H9 (cell line): ENCODE data around the gene OSBPL10. TPM values are rescaled to one million over a fixed set of nuclear protein-coding genes. Genes with fewer than 3 reads are reported as not detected.
"Not testable (repeated sequence)": the region's sequence is repeated elsewhere in the genome, so short reads cannot be mapped to it uniquely, and the experiment has no call there.

ENCODE experiments used
- DNase-seq: peaks from one replicate; pipeline ENCODE4 v3.0.0-alpha.2; 2017
- H2AFZ ChIP-seq: one replicate; pipeline ENCODE4 v1.6.1; 2013; ENCODE audit warnings: mild to moderate bottlenecking, low read length, control low read depth, moderate library complexity
- H2AK5ac ChIP-seq: 2 replicates; pipeline ENCODE4 v1.6.1; 2013; ENCODE audit warnings: low read length, control low read depth, mixed read lengths; ENCODE audit not compliant: insufficient read length
- H2BK120ac ChIP-seq: one replicate; pipeline ENCODE4 v1.6.1; 2013; ENCODE audit warnings: low read depth, mild to moderate bottlenecking, low read length, control low read depth, inconsistent platforms; ENCODE audit not compliant: poor library complexity, severe bottlenecking
- H2BK12ac ChIP-seq: 2 replicates; pipeline ENCODE4 v1.6.1; 2013; ENCODE audit warnings: low read length, control low read depth, mixed read lengths, low read depth; ENCODE audit not compliant: insufficient read length
- H2BK15ac ChIP-seq: 2 replicates; pipeline ENCODE4 v1.6.1; 2013; ENCODE audit warnings: low read depth, low read length, control low read depth
- H2BK20ac ChIP-seq: one replicate; pipeline ENCODE4 v1.6.1; 2013; ENCODE audit warnings: low read depth, mild to moderate bottlenecking, low read length, control low read depth, inconsistent platforms; ENCODE audit not compliant: poor library complexity, severe bottlenecking
- H2BK5ac ChIP-seq: 2 replicates; pipeline ENCODE4 v1.6.1; 2013; ENCODE audit warnings: low read length, control low read depth, mixed read lengths; ENCODE audit not compliant: insufficient read length
- H3K14ac ChIP-seq: 2 replicates; pipeline ENCODE4 v1.6.1; 2013; ENCODE audit warnings: low read length, control low read depth; ENCODE audit not compliant: insufficient read depth
- H3K18ac ChIP-seq: 2 replicates; pipeline ENCODE4 v1.6.1; 2013; ENCODE audit warnings: low read depth, mild to moderate bottlenecking, mixed read lengths, low read length, control low read depth; ENCODE audit not compliant: insufficient read length
- H3K23ac ChIP-seq: 2 replicates; pipeline ENCODE4 v1.6.1; 2013; ENCODE audit warnings: low read length, control low read depth, mixed read lengths, low read depth; ENCODE audit not compliant: insufficient read length
- H3K23me2 ChIP-seq: 2 replicates; pipeline ENCODE4 v1.6.1; 2013; ENCODE audit warnings: low read depth, mild to moderate bottlenecking, mixed read lengths, low read length, control low read depth; ENCODE audit not compliant: insufficient read length, poor library complexity, severe bottlenecking
- H3K27ac ChIP-seq: 2 replicates; pipeline ENCODE4 v1.5.1; 2013; ENCODE audit warnings: low read length, control low read depth, mixed read lengths, low read depth; ENCODE audit not compliant: insufficient read length
- H3K27me3 ChIP-seq: 2 replicates; pipeline ENCODE4 v1.6.1; 2013; ENCODE audit warnings: low read length, control low read depth, inconsistent platforms; ENCODE audit not compliant: insufficient read depth
- H3K4ac ChIP-seq: 2 replicates; pipeline ENCODE4 v1.6.1; 2013; ENCODE audit warnings: low read depth, mild to moderate bottlenecking, control low read depth, inconsistent platforms, low read length, moderate library complexity
- H3K4me1 ChIP-seq: 2 replicates; pipeline ENCODE4 v1.6.1; 2013; ENCODE audit warnings: low read length, control low read depth, inconsistent platforms; ENCODE audit not compliant: insufficient read depth
- H3K4me2 ChIP-seq: 2 replicates; pipeline ENCODE4 v1.6.1; 2013; ENCODE audit warnings: low read length, control low read depth, mixed read lengths; ENCODE audit not compliant: insufficient read length, insufficient read depth
- H3K56ac ChIP-seq: 2 replicates; pipeline ENCODE4 v1.6.1; 2013; ENCODE audit warnings: low read depth, mild to moderate bottlenecking, mixed read lengths, low read length, control low read depth; ENCODE audit not compliant: insufficient read length
- H3K79me1 ChIP-seq: 2 replicates; pipeline ENCODE4 v1.6.1; 2013; ENCODE audit warnings: low read depth, mild to moderate bottlenecking, moderate library complexity, low read length, control low read depth, inconsistent platforms; ENCODE audit not compliant: insufficient read depth, poor library complexity, severe bottlenecking
- H3K79me2 ChIP-seq: 2 replicates; pipeline ENCODE4 v1.6.1; 2013; ENCODE audit warnings: low read length, control low read depth, inconsistent platforms; ENCODE audit not compliant: insufficient read depth
- H3K9ac ChIP-seq: 2 replicates; pipeline ENCODE4 v1.6.1; 2013; ENCODE audit warnings: low read length, control low read depth, mixed read lengths; ENCODE audit not compliant: insufficient read length; ENCODE audit errors: extremely low read depth
- H3K9me3 ChIP-seq: one replicate; pipeline ENCODE4 v1.6.1; 2013; ENCODE audit warnings: low read depth, low read length, inconsistent platforms; ENCODE audit not compliant: control insufficient read depth
- H3T11ph ChIP-seq: one replicate; pipeline ENCODE4 v1.6.1; 2013; ENCODE audit warnings: mild to moderate bottlenecking, low read length, control low read depth, inconsistent platforms
- H4K20me1 ChIP-seq: one replicate; pipeline ENCODE4 v1.6.1; 2013; ENCODE audit not compliant: control insufficient read depth, insufficient read length, insufficient read depth
- H4K5ac ChIP-seq: 2 replicates; pipeline ENCODE4 v1.6.1; 2013; ENCODE audit warnings: low read depth, mild to moderate bottlenecking, mixed read lengths, low read length, control low read depth; ENCODE audit not compliant: insufficient read length
- H4K8ac ChIP-seq: replicated peaks from 2 replicates; pipeline ENCODE4 v1.6.1; 2013; ENCODE audit warnings: low read length, control low read depth, mixed read lengths, low read depth; ENCODE audit not compliant: insufficient read length
- H4K91ac ChIP-seq: 2 replicates; pipeline ENCODE4 v1.6.1; 2013; ENCODE audit warnings: low read depth, mild to moderate bottlenecking, moderate library complexity, mixed read lengths, low read length, control low read depth; ENCODE audit not compliant: insufficient read length
- H3K27ac Mint-ChIP-seq, 3 experiments: 2 replicates in 2 of 3; 3 replicates in 1 of 3; pipeline ENCODE4 v1.8.0; 2020 to 2021; ENCODE audit warnings: mixed read lengths in 3 of 3, mild to moderate bottlenecking in 1 of 3, moderate library complexity in 1 of 3
- H3K27me3 Mint-ChIP-seq: 2 replicates; pipeline ENCODE4 v1.8.0; 2021; ENCODE audit warnings: low read depth, mild to moderate bottlenecking, moderate library complexity, mixed read lengths
- H3K36me3 Mint-ChIP-seq, 3 experiments: 2 replicates in 2 of 3; 3 replicates in 1 of 3; pipeline ENCODE4 v1.8.0; 2020 to 2021; ENCODE audit warnings: low read depth in 3 of 3, mixed read lengths in 3 of 3; ENCODE audit not compliant: insufficient read depth in 1 of 3
- H3K4me1 Mint-ChIP-seq, 2 experiments: 2 replicates each; pipeline ENCODE4 v1.8.0; 2020; ENCODE audit warnings: mixed read lengths in 2 of 2
- H3K4me3 Mint-ChIP-seq, 2 experiments: 2 replicates in 1 of 2; 3 replicates in 1 of 2; pipeline ENCODE4 v1.8.0; 2020 to 2021; ENCODE audit warnings: mild to moderate bottlenecking in 2 of 2, mixed read lengths in 2 of 2, moderate library complexity in 1 of 2
- H3K9me3 Mint-ChIP-seq, 2 experiments: 2 replicates in 1 of 2; 3 replicates in 1 of 2; pipeline ENCODE4 v1.8.0; 2020; ENCODE audit warnings: mild to moderate bottlenecking in 2 of 2, mixed read lengths in 2 of 2, moderate library complexity in 1 of 2
- CTCF ChIP-seq: fragments of 200-600 bp; sonication (generic); conservative IDR thresholded peaks from 3 replicates; pipeline ENCODE4 v1.8.0; 2021; ENCODE audit warnings: antibody characterized with exemption, mild to moderate bottlenecking
- WGBS: extraction: QIAGEN DNeasy Blood & Tissue Kit; methylation state at CpG from one replicate; pipeline ENCODE4 v1.1.7; 2013; ENCODE audit warnings: missing lambda C conversion rate, low lambda C conversion rate, mixed read lengths; ENCODE audit not compliant: insufficient read length; ENCODE audit errors: extremely low coverage; 5-methylcytosine and 5-hydroxymethylcytosine counted together
- total RNA-seq: library from RNA; stranded (reverse); gene quantifications from 2 replicates; pipeline ENCODE4 v1.2.1, GENCODE V29; 2021

OSBPL10 gene
- total RNA-seq, 1 experiment from 2014 or later = 42.7 TPM

DNA sequence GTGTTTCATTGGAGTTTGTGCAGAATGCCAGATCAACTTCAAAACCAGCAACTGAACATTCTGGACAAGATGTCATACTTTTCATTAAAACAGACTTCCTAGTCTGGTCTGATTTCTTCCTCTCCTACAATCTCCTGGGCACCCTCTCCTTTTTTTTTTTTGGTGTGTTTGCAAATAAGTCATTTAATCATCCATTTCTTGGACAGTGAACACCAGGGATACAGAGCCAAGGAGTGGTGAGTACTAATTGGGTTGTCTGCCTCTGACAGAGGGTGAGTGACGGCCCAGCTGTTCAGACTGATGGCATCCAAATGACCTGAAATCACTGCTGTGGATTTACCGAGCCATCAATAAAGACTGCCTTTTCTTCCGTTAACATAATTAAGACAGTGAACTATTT lies 290.3 kb downstream of the OSBPL10 start:
- Histone ChIP-seq H4K8ac (no peak overlapping the region), H3K9ac (no peak overlapping the region), H2AK5ac (no peak overlapping the region), H2BK15ac (no peak overlapping the region), H3K18ac (no peak overlapping the region), H2BK12ac (no peak overlapping the region), H3K9me3 (no peaks in the 10 kb centered on the region), H4K5ac (no peak overlapping the region), H3K27me3 (no peaks in the 10 kb centered on the region), H3K79me1 (no peaks in the 10 kb centered on the region), H2BK120ac (no peak overlapping the region), H3K23me2 (no peaks in the 10 kb centered on the region), H4K20me1 (no peaks in the 10 kb centered on the region), H3K79me2 (no peaks in the 10 kb centered on the region), H3K14ac (no peak overlapping the region), H3K4me1 (peaks cover 3% of the 10 kb centered on the region; the same call in 1 of the 2 replicates), H3K27ac (no peak overlapping the region), H3K4me2 (no peak overlapping the region), H3K56ac (no peak overlapping the region), H3K23ac (no peak overlapping the region), H2BK5ac (no peak overlapping the region), H3K4ac (no peak overlapping the region), H2BK20ac (no peak overlapping the region), H3T11ph (no peak overlapping the region), H4K91ac (no peak overlapping the region), H2AFZ (no peak overlapping the region)
- no peak for TF ChIP-seq CTCF
- H3K4me1 Mint-ChIP-seq = peaks cover 10 to 18% of the 10 kb centered on the region in 2 experiments
- no peak overlapping the region for H3K27ac Mint-ChIP-seq
- DNase-seq = no peak
- no CpG with 5 or more reads among the region's 3 CpGs for WGBS
- H3K4me3 Mint-ChIP-seq = no peak overlapping the region
- H3K9me3 Mint-ChIP-seq = peaks cover 7 to 13% of the 10 kb centered on the region in 2 experiments; a peak in 4 of 5 replicates
- peaks cover 25 to 29% (median 26%) of the 10 kb centered on the region in 3 experiments for H3K36me3 Mint-ChIP-seq
- no peaks in the 10 kb centered on the region for H3K27me3 Mint-ChIP-seq

- H4K91ac ChIP-seq, H2BK12ac ChIP-seq, H3K9me3 ChIP-seq, H3K27ac Mint-ChIP-seq, H3K79me1 ChIP-seq, H2BK20ac ChIP-seq, DNase-seq, H3K23ac ChIP-seq, H3K4me2 ChIP-seq, H3K79me2 ChIP-seq, H3K9ac ChIP-seq, H3K27me3 Mint-ChIP-seq, H3K27ac ChIP-seq, H3K4me1 ChIP-seq, H3K18ac ChIP-seq, H3K27me3 ChIP-seq, H2AK5ac ChIP-seq, H2BK5ac ChIP-seq, H3K56ac ChIP-seq, H4K20me1 ChIP-seq, H4K5ac ChIP-seq, H3K23me2 ChIP-seq, H2BK120ac ChIP-seq, H3K14ac ChIP-seq, H3T11ph ChIP-seq, H3K4ac ChIP-seq, H4K8ac ChIP-seq, H2AFZ ChIP-seq, H3K4me3 Mint-ChIP-seq, H2BK15ac ChIP-seq: not testable (repeated sequence)
- Mint-ChIP-seq H3K4me1 (peaks cover 10 to 21% of the 10 kb centered on the region in 2 experiments), H3K9me3 (peaks cover 7 to 13% of the 10 kb centered on the region in 2 experiments; a peak in 4 of 5 replicates), H3K36me3 (peaks cover 26 to 29% (median 26%) of the 10 kb centered on the region in 3 experiments)
- no CpG with 5 or more reads among the region's 4 CpGs for WGBS
Observed at GRCh38 chr3:31689523-31689922, 291.5 kb downstream of the OSBPL10 start.
